Measurements from ENCODE around the gene RBPJ.

RBPJ gene

GRCh38 chr4:26441102-26441501, 120.3 kb downstream of the RBPJ start:
- no peak overlapping the region for H3K4me3 ChIP-seq (ENCODE audit: low read length in 2 of 2)
- H3K27ac ChIP-seq (ENCODE audit: low read length) = no peak overlapping the region
- peaks cover 0 to 4% of the 10 kb centered on the region in 2 donors for H3K36me3 ChIP-seq (ENCODE audit: control insufficient read depth in 2 of 2, insufficient read depth in 2 of 2, low read length in 2 of 2)
- H3K9me3 ChIP-seq (ENCODE audit: control insufficient read depth in 2 of 2, low read length in 2 of 2) = peaks cover 0 to 3% of the 10 kb centered on the region in 2 donors
- peaks cover 4% of the 10 kb centered on the region for H3K4me1 ChIP-seq (ENCODE audit: control insufficient read depth, insufficient read depth, low read length)
- H3K9ac ChIP-seq (ENCODE audit: low read length in 2 of 2) = no peak overlapping the region
- H3K27me3 ChIP-seq (ENCODE audit: control insufficient read depth in 1 of 2, insufficient read depth in 2 of 2, low read length in 2 of 2) = no peaks in the 10 kb centered on the region

GRCh38 chr4:26441771-26442170, 121.0 kb downstream of the RBPJ start:
- peaks cover 0 to 4% of the 10 kb centered on the region in 2 donors for H3K36me3 ChIP-seq (ENCODE audit: control insufficient read depth in 2 of 2, insufficient read depth in 2 of 2, low read length in 2 of 2)
- H3K9me3 ChIP-seq (ENCODE audit: control insufficient read depth in 2 of 2, low read length in 2 of 2) = peaks cover 0 to 3% of the 10 kb centered on the region in 2 donors
- no peak overlapping the region for H3K4me3 ChIP-seq (ENCODE audit: low read length in 2 of 2)
- no peak overlapping the region for H3K9ac ChIP-seq (ENCODE audit: low read length in 2 of 2)
- no peaks in the 10 kb centered on the region for H3K27me3 ChIP-seq (ENCODE audit: control insufficient read depth in 1 of 2, insufficient read depth in 2 of 2, low read length in 2 of 2)
- H3K27ac ChIP-seq (ENCODE audit: low read length) = no peak overlapping the region
- H3K4me1 ChIP-seq (ENCODE audit: control insufficient read depth, insufficient read depth, low read length) = peaks cover 4% of the 10 kb centered on the region

GRCh38 chr4:26447378-26447777, 126.6 kb downstream of the RBPJ start:
- H3K27me3 ChIP-seq (ENCODE audit: control insufficient read depth in 1 of 2, insufficient read depth in 2 of 2, low read length in 2 of 2) = no peaks in the 10 kb centered on the region
- no peak overlapping the region for H3K4me3 ChIP-seq (ENCODE audit: low read length in 2 of 2)
- H3K36me3 ChIP-seq (ENCODE audit: control insufficient read depth in 2 of 2, insufficient read depth in 2 of 2, low read length in 2 of 2) = no peaks in the 10 kb centered on the region
- peaks cover 0 to 3% of the 10 kb centered on the region in 2 donors for H3K9me3 ChIP-seq (ENCODE audit: control insufficient read depth in 2 of 2, low read length in 2 of 2)
- H3K9ac ChIP-seq (ENCODE audit: low read length in 2 of 2) = no peak overlapping the region
- no peaks in the 10 kb centered on the region for H3K4me1 ChIP-seq (ENCODE audit: control insufficient read depth, insufficient read depth, low read length)
- no peak overlapping the region for H3K27ac ChIP-seq (ENCODE audit: low read length)

GRCh38 chr4:26450418-26450817, 129.6 kb downstream of the RBPJ start:
- Histone ChIP-seq H3K9ac (ENCODE audit: low read length in 2 of 2) (no peak overlapping the region), H3K27me3 (ENCODE audit: control insufficient read depth in 1 of 2, insufficient read depth in 2 of 2, low read length in 2 of 2) (no peaks in the 10 kb centered on the region), H3K36me3 (ENCODE audit: control insufficient read depth in 2 of 2, insufficient read depth in 2 of 2, low read length in 2 of 2) (no peaks in the 10 kb centered on the region), H3K4me1 (ENCODE audit: control insufficient read depth, insufficient read depth, low read length) (peaks cover 2% of the 10 kb centered on the region), H3K27ac (ENCODE audit: low read length) (no peak overlapping the region), H3K9me3 (ENCODE audit: control insufficient read depth in 2 of 2, low read length in 2 of 2) (no peaks in the 10 kb centered on the region), H3K4me3 (ENCODE audit: low read length in 2 of 2) (no peak overlapping the region)

GRCh38 chr4:26451597-26451996, 130.8 kb downstream of the RBPJ start:
- Histone ChIP-seq H3K27me3 (ENCODE audit: control insufficient read depth in 1 of 2, insufficient read depth in 2 of 2, low read length in 2 of 2) (no peaks in the 10 kb centered on the region), H3K27ac (ENCODE audit: low read length) (no peak overlapping the region), H3K36me3 (ENCODE audit: control insufficient read depth in 2 of 2, insufficient read depth in 2 of 2, low read length in 2 of 2) (no peaks in the 10 kb centered on the region), H3K9ac (ENCODE audit: low read length in 2 of 2) (no peak overlapping the region), H3K4me3 (ENCODE audit: low read length in 2 of 2) (no peak overlapping the region), H3K4me1 (ENCODE audit: control insufficient read depth, insufficient read depth, low read length) (peaks cover 2% of the 10 kb centered on the region), H3K9me3 (ENCODE audit: control insufficient read depth in 2 of 2, low read length in 2 of 2) (no peaks in the 10 kb centered on the region)

- no peak overlapping the region for H3K9ac ChIP-seq (ENCODE audit: low read length in 2 of 2)
- H3K27ac ChIP-seq (ENCODE audit: low read length) = no peak overlapping the region
Observed at GRCh38 chr4:26452565-26453531, 132.0 kb downstream of the RBPJ start.

GRCh38 chr4:26454961-26455360, 134.1 kb downstream of the RBPJ start:
- Histone ChIP-seq H3K9me3 (ENCODE audit: control insufficient read depth in 2 of 2, low read length in 2 of 2) (no peaks in the 10 kb centered on the region), H3K9ac (ENCODE audit: low read length in 2 of 2) (no peak overlapping the region), H3K36me3 (ENCODE audit: control insufficient read depth in 2 of 2, insufficient read depth in 2 of 2, low read length in 2 of 2) (no peaks in the 10 kb centered on the region), H3K27ac (ENCODE audit: low read length) (no peak overlapping the region), H3K27me3 (ENCODE audit: control insufficient read depth in 1 of 2, insufficient read depth in 2 of 2, low read length in 2 of 2) (no peaks in the 10 kb centered on the region), H3K4me3 (ENCODE audit: low read length in 2 of 2) (no peak overlapping the region), H3K4me1 (ENCODE audit: control insufficient read depth, insufficient read depth, low read length) (peaks cover 14% of the 10 kb centered on the region)

More at GRCh38 chr4:26452565-26453531, 132.0 kb downstream of the RBPJ start:
- no peaks in the 10 kb centered on the region for H3K9me3 ChIP-seq (ENCODE audit: control insufficient read depth in 2 of 2, low read length in 2 of 2)
- peaks cover 2% of the 10 kb centered on the region for H3K4me1 ChIP-seq (ENCODE audit: control insufficient read depth, insufficient read depth, low read length)
- H3K27me3 ChIP-seq (ENCODE audit: control insufficient read depth in 1 of 2, insufficient read depth in 2 of 2, low read length in 2 of 2) = no peaks in the 10 kb centered on the region
- no peak overlapping the region for H3K4me3 ChIP-seq (ENCODE audit: low read length in 2 of 2)
- H3K36me3 ChIP-seq (ENCODE audit: control insufficient read depth in 2 of 2, insufficient read depth in 2 of 2, low read length in 2 of 2) = no peaks in the 10 kb centered on the region

GRCh38 chr4:26455571-26455970, 134.8 kb downstream of the RBPJ start:
- H3K9ac ChIP-seq (ENCODE audit: low read length in 2 of 2) = no peak overlapping the region
- peaks cover 16% of the 10 kb centered on the region for H3K4me1 ChIP-seq (ENCODE audit: control insufficient read depth, insufficient read depth, low read length)
- H3K9me3 ChIP-seq (ENCODE audit: control insufficient read depth in 2 of 2, low read length in 2 of 2) = no peaks in the 10 kb centered on the region
- H3K36me3 ChIP-seq (ENCODE audit: control insufficient read depth in 2 of 2, insufficient read depth in 2 of 2, low read length in 2 of 2) = no peaks in the 10 kb centered on the region
- H3K4me3 ChIP-seq (ENCODE audit: low read length in 2 of 2) = no peak overlapping the region
- H3K27me3 ChIP-seq (ENCODE audit: control insufficient read depth in 1 of 2, insufficient read depth in 2 of 2, low read length in 2 of 2) = no peaks in the 10 kb centered on the region
- H3K27ac ChIP-seq (ENCODE audit: low read length) = no peak overlapping the region

- no peaks in the 10 kb centered on the region for H3K36me3 ChIP-seq (ENCODE audit: control insufficient read depth in 2 of 2, insufficient read depth in 2 of 2, low read length in 2 of 2)
- H3K27me3 ChIP-seq (ENCODE audit: control insufficient read depth in 1 of 2, insufficient read depth in 2 of 2, low read length in 2 of 2) = no peaks in the 10 kb centered on the region
- H3K9ac ChIP-seq (ENCODE audit: low read length in 2 of 2) = no peak overlapping the region
- no peaks in the 10 kb centered on the region for H3K9me3 ChIP-seq (ENCODE audit: control insufficient read depth in 2 of 2, low read length in 2 of 2)
- H3K4me1 ChIP-seq (ENCODE audit: control insufficient read depth, insufficient read depth, low read length) = peaks cover 18% of the 10 kb centered on the region
- no peak overlapping the region for H3K4me3 ChIP-seq (ENCODE audit: low read length in 2 of 2)
- H3K27ac ChIP-seq (ENCODE audit: low read length) = no peak overlapping the region
Observed at GRCh38 chr4:26457412-26457811, 136.6 kb downstream of the RBPJ start.

- Histone ChIP-seq H3K9ac (ENCODE audit: low read length in 2 of 2) (no peak overlapping the region), H3K4me1 (ENCODE audit: control insufficient read depth, insufficient read depth, low read length) (peaks cover 23% of the 10 kb centered on the region), H3K27me3 (ENCODE audit: control insufficient read depth in 1 of 2, insufficient read depth in 2 of 2, low read length in 2 of 2) (no peaks in the 10 kb centered on the region), H3K36me3 (ENCODE audit: control insufficient read depth in 2 of 2, insufficient read depth in 2 of 2, low read length in 2 of 2) (no peaks in the 10 kb centered on the region), H3K27ac (ENCODE audit: low read length) (no peak overlapping the region), H3K9me3 (ENCODE audit: control insufficient read depth in 2 of 2, low read length in 2 of 2) (no peaks in the 10 kb centered on the region), H3K4me3 (ENCODE audit: low read length in 2 of 2) (no peak overlapping the region)
Observed at GRCh38 chr4:26458157-26458561, 137.3 kb downstream of the RBPJ start.
